ENCODE data around the gene GRPR.
"Not testable (repeated sequence)": the region's sequence is repeated elsewhere in the genome, so short reads cannot be mapped to it uniquely, and the experiment has no call there.

Gene GRPR

DNA sequence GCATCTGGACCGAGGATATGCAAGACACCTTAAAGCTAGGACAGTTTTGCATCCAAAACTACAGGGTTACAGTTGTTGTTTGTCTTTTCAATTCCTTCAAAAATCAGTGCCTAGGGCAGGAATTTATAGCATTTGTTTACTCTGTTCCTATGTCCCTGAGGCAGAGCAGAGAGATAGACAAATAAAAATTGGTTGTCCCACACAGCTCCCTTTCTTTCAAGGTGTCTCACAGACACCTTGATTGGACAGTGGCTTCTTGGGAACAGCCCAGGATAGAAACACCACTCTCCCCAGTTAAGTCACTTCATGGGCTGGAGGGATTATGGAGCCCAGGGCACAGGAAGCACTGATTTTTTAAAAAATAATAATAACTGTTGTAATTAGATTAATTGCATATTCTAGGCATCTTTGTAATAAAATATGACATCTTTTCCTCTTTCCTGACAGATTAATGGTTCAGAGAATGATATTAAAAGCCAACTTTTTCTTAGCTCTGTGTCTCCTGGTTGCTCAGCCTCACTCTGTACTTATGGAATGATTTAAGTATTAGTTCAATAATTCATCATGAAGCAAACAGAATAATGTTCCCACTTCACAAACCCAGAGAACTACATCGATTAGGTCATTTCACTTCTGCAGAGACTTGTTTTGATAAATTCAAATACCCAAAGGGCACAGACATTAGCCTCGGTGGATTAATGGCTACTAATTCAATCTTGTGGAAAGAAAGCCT is 52.1 kb downstream of the GRPR start:
- TF ChIP-seq, protein P1, sequence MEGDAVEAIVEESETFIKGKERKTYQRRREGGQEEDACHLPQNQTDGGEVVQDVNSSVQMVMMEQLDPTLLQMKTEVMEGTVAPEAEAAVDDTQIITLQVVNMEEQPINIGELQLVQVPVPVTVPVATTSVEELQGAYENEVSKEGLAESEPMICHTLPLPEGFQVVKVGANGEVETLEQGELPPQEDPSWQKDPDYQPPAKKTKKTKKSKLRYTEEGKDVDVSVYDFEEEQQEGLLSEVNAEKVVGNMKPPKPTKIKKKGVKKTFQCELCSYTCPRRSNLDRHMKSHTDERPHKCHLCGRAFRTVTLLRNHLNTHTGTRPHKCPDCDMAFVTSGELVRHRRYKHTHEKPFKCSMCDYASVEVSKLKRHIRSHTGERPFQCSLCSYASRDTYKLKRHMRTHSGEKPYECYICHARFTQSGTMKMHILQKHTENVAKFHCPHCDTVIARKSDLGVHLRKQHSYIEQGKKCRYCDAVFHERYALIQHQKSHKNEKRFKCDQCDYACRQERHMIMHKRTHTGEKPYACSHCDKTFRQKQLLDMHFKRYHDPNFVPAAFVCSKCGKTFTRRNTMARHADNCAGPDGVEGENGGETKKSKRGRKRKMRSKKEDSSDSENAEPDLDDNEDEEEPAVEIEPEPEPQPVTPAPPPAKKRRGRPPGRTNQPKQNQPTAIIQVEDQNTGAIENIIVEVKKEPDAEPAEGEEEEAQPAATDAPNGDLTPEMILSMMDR (conservative IDR thresholded peaks at IDR 0.05), result no peak
- TF ChIP-seq ZFX (IDR thresholded peaks at IDR 0.05), result no peak
- no peak overlapping the region for H3K27ac ChIP-seq

DNA sequence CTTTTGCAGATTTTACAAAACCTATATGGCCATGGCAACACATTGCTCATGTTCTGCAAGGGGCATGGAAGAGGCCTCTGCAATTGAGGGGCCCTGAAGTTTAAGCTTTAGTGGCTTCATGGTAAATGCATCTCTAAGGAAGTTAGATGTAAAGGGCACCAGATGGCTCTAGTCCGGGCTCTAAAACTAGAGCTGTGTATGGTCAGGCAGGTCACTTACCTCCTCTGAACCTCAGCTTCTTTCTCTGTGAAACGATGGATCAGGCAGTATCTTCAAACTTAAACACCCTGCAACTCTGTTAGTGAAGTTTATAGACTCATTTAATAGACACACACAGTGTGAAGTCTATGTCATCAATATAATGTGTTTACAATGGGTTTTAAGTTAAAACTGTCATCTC is 53.9 kb downstream of the GRPR start:
- TF ChIP-seq ZFX (IDR thresholded peaks at IDR 0.05), result no peak
- TF ChIP-seq, protein P1 (conservative IDR thresholded peaks at IDR 0.05), result no peak
- no peak overlapping the region for H3K27ac ChIP-seq

DNA sequence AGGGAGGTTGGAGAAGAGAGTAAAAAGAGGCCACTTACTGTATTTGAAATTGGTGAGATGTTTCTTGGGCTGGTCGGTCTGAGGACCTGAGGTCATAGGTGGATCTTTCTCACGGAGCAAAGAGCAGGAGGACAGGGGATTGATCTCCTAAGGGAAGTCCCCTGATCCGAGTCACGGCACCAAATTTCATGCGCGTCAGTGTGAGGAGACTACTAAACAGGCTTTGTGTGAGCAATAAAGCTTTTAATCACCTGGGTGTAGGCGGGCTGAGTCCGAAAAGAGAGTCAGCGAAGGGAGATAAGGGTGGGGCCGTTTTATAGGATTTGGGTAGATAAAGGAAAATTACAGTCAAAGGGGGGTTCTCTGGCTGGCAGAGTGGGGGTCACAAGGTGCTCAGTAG is 60.5 kb downstream of the GRPR start:
- H3K27ac ChIP-seq, result not testable (repeated sequence)

GRCh38 chrX:16185725-16186136 is 62.4 kb downstream of the GRPR start:
- TF ChIP-seq ZFX (IDR thresholded peaks at IDR 0.05), result no peak
- TF ChIP-seq, protein P1 (conservative IDR thresholded peaks at IDR 0.05), result no peak
- no peak overlapping the region for H3K27ac ChIP-seq

DNA sequence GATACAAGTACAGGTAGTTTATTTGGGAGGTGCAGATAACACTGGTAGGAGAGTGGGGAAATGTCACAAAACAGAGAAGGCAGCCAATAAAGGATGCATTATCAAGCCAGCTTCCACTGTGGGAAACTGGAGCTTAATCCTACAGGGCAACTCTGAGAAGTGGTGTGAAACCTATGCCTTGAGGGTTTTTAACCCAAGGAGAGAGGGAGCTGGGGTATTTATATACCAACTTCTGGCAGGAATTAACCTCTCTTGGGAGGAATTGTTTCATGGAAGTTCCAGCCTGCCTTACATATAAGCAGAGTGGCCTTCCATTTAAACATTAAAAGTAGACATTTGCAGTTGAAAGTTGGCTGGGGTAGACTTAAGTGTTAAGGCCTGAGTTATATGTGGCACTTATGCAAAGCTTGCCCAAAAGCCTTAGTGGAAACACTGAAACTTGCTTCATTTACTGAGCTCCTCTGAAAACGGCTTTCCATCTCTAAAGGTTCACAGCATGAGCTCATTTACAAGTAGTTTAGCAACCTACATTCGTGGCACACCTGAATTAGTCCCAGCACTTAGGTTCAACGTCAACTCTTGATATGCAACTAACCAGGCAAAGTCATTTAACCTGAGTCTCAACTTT is 63.1 kb downstream of the GRPR start:
- TF ChIP-seq ZFX (IDR thresholded peaks at IDR 0.05), result no peak
- TF ChIP-seq, protein P1 (conservative IDR thresholded peaks at IDR 0.05), result no peak
- H3K27ac ChIP-seq, result no peak overlapping the region

DNA sequence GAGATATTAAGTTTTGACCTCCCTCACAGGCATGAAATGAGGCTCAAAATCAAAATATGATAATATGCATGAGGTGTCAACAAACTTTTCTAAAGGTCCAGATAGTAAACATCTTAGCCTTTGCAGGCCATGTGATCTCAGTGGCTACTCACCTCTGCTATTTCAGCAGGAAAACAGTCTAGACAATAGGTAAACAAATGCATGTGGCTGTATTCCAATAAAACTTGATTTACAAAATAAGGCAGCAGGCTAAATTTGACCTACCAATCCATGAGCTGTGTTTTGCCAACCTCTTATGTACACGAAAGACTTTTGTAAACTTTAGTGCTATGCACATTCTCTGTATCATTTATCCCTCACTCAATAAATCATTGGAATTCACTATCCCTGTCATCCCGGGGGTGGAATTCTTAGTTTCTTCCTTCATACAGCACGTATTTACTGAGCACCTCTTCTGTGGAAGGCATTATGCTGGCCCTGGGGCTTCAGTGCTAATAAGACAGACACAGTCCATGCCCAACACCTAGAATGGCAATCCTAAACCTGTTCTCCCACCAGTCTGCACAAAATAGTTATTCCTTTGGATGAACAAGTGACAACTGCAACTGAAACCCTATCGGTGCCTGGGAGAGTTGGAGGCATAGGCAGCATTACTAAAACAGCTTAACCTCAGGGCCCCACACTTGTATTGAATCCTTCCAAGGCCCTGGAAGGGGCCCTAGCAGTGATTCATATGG is 63.8 kb downstream of the GRPR start:
- H3K27ac ChIP-seq, result no peak overlapping the region
- TF ChIP-seq ZFX (IDR thresholded peaks at IDR 0.05), result no peak
- TF ChIP-seq, protein P1 (conservative IDR thresholded peaks at IDR 0.05), result no peak

- H3K27ac ChIP-seq, result no peak overlapping the region
- TF ChIP-seq ZFX (IDR thresholded peaks at IDR 0.05), result no peak
- TF ChIP-seq, protein P1 (conservative IDR thresholded peaks at IDR 0.05), result no peak
Measured at GRCh38 chrX:16188687-16189086, 65.3 kb downstream of the GRPR start.

All from C4-2B (cell line).